ENCODE data around the gene ADGRE2. TPM values are rescaled to one million over a fixed set of nuclear protein-coding genes. Genes with fewer than 3 reads are reported as not detected.

Gene ADGRE2
- polyA plus RNA-seq, 2 of the 4 experiments (the other 2 are of a cell fraction) = 0.39 to 0.47 TPM

DNA sequence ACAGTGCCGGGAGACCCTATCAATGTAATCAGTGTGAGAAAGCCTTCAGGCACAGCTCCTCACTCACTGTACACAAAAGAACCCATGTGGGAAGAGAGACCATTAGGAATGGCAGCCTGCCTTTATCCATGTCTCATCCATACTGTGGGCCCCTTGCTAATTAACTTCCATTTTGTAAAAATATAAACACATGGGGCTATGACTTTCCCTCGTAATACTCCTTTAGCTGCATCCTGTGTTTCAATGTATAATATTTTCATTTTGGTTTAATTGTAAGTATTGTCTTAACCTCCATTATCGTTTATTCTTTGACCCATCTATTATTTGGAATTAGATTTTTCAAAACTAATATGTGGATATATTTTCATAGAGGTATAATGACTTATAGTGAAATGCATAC lies 59.2 kb downstream of the ADGRE2 start:
- Histone ChIP-seq H3K4me1 (no peaks in the 10 kb centered on the region), H3K4me2 (no peak overlapping the region), H3K4me3 (no peak overlapping the region), H3K27ac (no peak overlapping the region), H3K9me3 (peaks cover 61% of the 10 kb centered on the region)
- ATAC-seq (no peak), FAIRE-seq (no peak), DNase-seq (ENCODE audit: low read depth in 1 of 2, low spot score in 1 of 2) (no peak)
- POLR2A ChIA-PET = no interaction called here
- TF ChIP-seq, protein P1, sequence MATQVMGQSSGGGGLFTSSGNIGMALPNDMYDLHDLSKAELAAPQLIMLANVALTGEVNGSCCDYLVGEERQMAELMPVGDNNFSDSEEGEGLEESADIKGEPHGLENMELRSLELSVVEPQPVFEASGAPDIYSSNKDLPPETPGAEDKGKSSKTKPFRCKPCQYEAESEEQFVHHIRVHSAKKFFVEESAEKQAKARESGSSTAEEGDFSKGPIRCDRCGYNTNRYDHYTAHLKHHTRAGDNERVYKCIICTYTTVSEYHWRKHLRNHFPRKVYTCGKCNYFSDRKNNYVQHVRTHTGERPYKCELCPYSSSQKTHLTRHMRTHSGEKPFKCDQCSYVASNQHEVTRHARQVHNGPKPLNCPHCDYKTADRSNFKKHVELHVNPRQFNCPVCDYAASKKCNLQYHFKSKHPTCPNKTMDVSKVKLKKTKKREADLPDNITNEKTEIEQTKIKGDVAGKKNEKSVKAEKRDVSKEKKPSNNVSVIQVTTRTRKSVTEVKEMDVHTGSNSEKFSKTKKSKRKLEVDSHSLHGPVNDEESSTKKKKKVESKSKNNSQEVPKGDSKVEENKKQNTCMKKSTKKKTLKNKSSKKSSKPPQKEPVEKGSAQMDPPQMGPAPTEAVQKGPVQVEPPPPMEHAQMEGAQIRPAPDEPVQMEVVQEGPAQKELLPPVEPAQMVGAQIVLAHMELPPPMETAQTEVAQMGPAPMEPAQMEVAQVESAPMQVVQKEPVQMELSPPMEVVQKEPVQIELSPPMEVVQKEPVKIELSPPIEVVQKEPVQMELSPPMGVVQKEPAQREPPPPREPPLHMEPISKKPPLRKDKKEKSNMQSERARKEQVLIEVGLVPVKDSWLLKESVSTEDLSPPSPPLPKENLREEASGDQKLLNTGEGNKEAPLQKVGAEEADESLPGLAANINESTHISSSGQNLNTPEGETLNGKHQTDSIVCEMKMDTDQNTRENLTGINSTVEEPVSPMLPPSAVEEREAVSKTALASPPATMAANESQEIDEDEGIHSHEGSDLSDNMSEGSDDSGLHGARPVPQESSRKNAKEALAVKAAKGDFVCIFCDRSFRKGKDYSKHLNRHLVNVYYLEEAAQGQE (IDR thresholded peaks at IDR 0.05) = no peak
- TF ChIP-seq, protein P2, sequence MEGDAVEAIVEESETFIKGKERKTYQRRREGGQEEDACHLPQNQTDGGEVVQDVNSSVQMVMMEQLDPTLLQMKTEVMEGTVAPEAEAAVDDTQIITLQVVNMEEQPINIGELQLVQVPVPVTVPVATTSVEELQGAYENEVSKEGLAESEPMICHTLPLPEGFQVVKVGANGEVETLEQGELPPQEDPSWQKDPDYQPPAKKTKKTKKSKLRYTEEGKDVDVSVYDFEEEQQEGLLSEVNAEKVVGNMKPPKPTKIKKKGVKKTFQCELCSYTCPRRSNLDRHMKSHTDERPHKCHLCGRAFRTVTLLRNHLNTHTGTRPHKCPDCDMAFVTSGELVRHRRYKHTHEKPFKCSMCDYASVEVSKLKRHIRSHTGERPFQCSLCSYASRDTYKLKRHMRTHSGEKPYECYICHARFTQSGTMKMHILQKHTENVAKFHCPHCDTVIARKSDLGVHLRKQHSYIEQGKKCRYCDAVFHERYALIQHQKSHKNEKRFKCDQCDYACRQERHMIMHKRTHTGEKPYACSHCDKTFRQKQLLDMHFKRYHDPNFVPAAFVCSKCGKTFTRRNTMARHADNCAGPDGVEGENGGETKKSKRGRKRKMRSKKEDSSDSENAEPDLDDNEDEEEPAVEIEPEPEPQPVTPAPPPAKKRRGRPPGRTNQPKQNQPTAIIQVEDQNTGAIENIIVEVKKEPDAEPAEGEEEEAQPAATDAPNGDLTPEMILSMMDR (IDR thresholded peaks at IDR 0.05) = no peak
- TF ChIP-seq HOXA7 (CRISPR knock-in tag; IDR thresholded peaks at IDR 0.05) (no peak), BHLHE40 (IDR thresholded peaks at IDR 0.05; ENCODE audit: low read depth, low read length) (no peak), NR3C1 (IDR thresholded peaks at IDR 0.05) (no peak), NPAS2 (CRISPR knock-in tag; IDR thresholded peaks at IDR 0.05; ENCODE audit: borderline replicate concordance) (no peak)
- TF ChIP-seq, protein P3, sequence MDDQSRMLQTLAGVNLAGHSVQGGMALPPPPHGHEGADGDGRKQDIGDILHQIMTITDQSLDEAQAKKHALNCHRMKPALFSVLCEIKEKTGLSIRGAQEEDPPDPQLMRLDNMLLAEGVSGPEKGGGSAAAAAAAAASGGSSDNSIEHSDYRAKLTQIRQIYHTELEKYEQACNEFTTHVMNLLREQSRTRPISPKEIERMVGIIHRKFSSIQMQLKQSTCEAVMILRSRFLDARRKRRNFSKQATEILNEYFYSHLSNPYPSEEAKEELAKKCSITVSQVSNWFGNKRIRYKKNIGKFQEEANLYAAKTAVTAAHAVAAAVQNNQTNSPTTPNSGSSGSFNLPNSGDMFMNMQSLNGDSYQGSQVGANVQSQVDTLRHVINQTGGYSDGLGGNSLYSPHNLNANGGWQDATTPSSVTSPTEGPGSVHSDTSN (IDR thresholded peaks at IDR 0.05) = no peak
- CTCF ChIA-PET = no interaction called here
- 59% methylated on average over 3 of the region's 3 CpGs for WGBS (ENCODE audit: missing lambda C conversion rate)

DNA sequence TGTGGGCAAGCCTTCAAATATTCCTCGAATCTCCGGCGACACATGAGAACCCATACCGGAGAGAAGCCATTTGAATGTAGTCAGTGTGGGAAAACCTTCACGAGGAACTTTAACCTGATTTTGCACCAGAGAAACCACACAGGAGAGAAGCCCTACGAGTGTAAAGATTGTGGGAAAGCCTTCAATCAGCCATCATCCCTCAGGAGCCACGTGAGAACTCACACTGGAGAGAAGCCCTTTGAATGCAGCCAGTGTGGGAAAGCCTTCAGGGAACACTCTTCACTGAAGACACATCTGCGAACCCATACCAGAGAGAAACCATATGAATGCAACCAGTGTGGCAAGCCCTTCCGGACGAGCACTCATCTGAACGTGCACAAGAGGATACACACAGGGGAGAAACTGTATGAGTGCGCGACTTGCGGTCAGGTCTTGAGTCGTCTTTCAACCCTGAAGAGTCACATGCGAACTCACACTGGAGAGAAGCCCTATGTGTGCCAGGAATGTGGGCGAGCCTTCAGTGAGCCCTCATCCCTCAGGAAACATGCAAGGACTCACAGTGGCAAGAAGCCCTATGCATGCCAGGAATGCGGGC lies 59.7 kb downstream of the ADGRE2 start:
- 76% methylated on average over 16 of the region's 18 CpGs for WGBS (ENCODE audit: missing lambda C conversion rate)
- peak in 1 of 2 experiments; percentile 13 for DNase-seq (ENCODE audit: low read depth in 1 of 2, low spot score in 1 of 2)

DNA sequence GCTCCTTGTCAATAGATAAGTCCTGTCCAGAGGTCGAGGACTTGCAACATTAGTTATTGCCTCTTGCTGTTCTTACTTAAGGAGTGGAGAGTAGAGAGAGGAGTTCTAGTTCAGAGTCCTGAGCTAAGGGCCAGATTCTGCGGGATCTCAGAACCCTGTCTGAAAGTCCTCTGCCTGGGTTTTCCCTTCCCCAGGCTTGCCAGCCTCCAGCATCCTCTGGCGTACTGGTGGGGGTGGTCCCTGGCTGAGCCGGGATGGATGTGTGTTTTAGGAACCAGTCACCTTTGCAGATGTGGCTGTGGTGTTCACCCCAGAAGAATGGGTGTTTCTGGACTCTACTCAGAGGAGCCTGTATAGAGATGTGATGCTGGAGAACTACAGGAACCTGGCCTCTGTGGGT lies 62.5 kb downstream of the ADGRE2 start:
- Histone ChIP-seq H3K4me2 (no peak overlapping the region), H3K9me3 (peaks cover 48% of the 10 kb centered on the region), H3K4me3 (no peak overlapping the region), H3K4me1 (no peaks in the 10 kb centered on the region), H3K27ac (no peak overlapping the region)
- POLR2A ChIA-PET = no interaction called here
- TF ChIP-seq SMC3 (IDR thresholded peaks at IDR 0.05) (no peak), MAZ (IDR thresholded peaks at IDR 0.05; ENCODE audit: borderline replicate concordance, low read depth, low read length) (no peak), HEYL (CRISPR knock-in tag; IDR thresholded peaks at IDR 0.05) (no peak), BHLHE40 (IDR thresholded peaks at IDR 0.05; ENCODE audit: low read depth, low read length) (no peak), POLR2AphosphoS2 (conservative IDR thresholded peaks at IDR 0.05; ENCODE audit: low read length) (no peak), JUNB (IDR thresholded peaks at IDR 0.05) (no peak)
- no peak for FAIRE-seq
- no peak for ATAC-seq
- 85% methylated on average over 4 of the region's 4 CpGs for WGBS (ENCODE audit: missing lambda C conversion rate)
- DNase-seq (ENCODE audit: low read depth in 1 of 2, low spot score in 1 of 2) = no peak
- CTCF ChIA-PET = no interaction called here

More for the DNA sequence above, 59.7 kb downstream of the ADGRE2 start:
- Histone ChIP-seq H3K9me3 (peaks cover 61% of the 10 kb centered on the region), H3K4me2 (no peak overlapping the region), H3K4me1 (no peaks in the 10 kb centered on the region), H3K4me3 (no peak overlapping the region), H3K27ac (no peak overlapping the region)
- FAIRE-seq (no peak), ATAC-seq (no peak)
- TF ChIP-seq GATA3 (IDR thresholded peaks at IDR 0.05; ENCODE audit: borderline replicate concordance) = peak; percentile 30; the same call in 1 of the 2 replicates
- TF ChIP-seq, protein P4, sequence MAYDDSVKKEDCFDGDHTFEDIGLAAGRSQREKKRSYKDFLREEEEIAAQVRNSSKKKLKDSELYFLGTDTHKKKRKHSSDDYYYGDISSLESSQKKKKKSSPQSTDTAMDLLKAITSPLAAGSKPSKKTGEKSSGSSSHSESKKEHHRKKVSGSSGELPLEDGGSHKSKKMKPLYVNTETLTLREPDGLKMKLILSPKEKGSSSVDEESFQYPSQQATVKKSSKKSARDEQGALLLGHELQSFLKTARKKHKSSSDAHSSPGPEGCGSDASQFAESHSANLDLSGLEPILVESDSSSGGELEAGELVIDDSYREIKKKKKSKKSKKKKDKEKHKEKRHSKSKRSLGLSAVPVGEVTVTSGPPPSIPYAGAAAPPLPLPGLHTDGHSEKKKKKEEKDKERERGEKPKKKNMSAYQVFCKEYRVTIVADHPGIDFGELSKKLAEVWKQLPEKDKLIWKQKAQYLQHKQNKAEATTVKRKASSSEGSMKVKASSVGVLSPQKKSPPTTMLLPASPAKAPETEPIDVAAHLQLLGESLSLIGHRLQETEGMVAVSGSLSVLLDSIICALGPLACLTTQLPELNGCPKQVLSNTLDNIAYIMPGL (CRISPR knock-in tag; IDR thresholded peaks at IDR 0.05; ENCODE audit: borderline replicate concordance) = no peak
- ChIA-PET POLR2A (no interaction called here), CTCF (no interaction called here)
